Measurements from ENCODE around the gene IL23R. TPM values are rescaled to one million over a fixed set of nuclear protein-coding genes. Genes with fewer than 3 reads are reported as not detected.

Gene IL23R
- total RNA-seq, 1 experiment from 2014 or later: not detected

DNA sequence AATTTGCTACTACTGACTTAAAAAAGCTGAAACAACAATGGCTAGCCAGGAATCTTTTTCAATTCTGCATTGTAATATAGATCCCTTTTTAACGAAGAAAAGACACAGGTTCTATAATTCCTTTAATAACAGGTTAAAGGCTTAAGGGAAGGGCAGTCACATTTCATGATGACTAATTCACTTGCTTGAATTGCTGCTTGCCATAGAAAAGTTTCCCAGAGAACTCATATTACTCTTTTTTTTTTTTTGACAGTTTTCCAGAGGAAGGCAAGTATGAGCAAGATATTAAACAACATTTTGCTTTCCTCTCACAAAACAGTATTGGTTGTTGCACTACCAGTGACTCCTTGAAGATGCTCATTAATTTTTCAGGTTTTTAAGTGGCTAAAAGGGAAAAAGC is 60.9 kb downstream of the IL23R start:
- ATAC-seq (no peak), DNase-seq (ENCODE audit: low read depth, low spot score) (no peak)

DNA sequence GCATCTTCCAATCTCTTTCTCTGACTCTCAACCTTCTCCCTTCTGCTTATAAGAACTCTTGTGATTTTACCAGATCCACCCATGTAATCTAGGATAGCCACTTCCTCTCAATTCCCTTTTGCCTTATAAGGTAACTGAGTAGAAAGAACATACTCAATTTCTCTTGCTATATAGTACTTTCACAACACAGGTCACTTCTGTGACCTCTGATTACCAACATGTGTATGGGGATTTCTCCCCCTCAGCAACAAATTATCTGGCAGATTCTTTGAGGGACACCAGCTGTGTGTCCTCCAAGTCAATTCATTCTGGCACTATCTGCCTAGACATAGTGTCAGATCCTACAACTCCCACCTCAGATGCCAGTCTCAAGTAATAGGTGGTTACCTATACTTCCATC is 62.5 kb downstream of the IL23R start:
- DNase-seq (ENCODE audit: low read depth, low spot score): no peak
- CTCF ChIA-PET: no interaction called here
- BruUV-seq (replicated peaks): no TSS peak
- Histone ChIP-seq H3K27ac (ENCODE audit: low read length) (no peak overlapping the region), H3K4me1 (ENCODE audit: control insufficient read depth, insufficient read depth, low read length) (no peaks in the 10 kb centered on the region), H3K9me3 (ENCODE audit: control insufficient read depth, insufficient read depth, low read depth, low read length) (no peaks in the 10 kb centered on the region), H3K36me3 (ENCODE audit: control insufficient read depth, insufficient read depth, low read length) (no peaks in the 10 kb centered on the region), H3K4me3 (ENCODE audit: low read depth in 2 of 2, low read length in 2 of 2) (no peak overlapping the region), H3K27me3 (ENCODE audit: control insufficient read depth, insufficient read depth, low read length) (peaks cover 4% of the 10 kb centered on the region; the same call in 1 of the 2 replicates)
- ATAC-seq: no peak
- intact Hi-C loops (cut with micrococcal nuclease; ENCODE audit: unreplicated experiment) (no loop called here), in situ Hi-C loops (cut with HindIII; ENCODE audit: low pct_unique_long_range_greater_than_20kb, low sequenced_read_pairs) (no loop called here)
- TF ChIP-seq, protein P1, sequence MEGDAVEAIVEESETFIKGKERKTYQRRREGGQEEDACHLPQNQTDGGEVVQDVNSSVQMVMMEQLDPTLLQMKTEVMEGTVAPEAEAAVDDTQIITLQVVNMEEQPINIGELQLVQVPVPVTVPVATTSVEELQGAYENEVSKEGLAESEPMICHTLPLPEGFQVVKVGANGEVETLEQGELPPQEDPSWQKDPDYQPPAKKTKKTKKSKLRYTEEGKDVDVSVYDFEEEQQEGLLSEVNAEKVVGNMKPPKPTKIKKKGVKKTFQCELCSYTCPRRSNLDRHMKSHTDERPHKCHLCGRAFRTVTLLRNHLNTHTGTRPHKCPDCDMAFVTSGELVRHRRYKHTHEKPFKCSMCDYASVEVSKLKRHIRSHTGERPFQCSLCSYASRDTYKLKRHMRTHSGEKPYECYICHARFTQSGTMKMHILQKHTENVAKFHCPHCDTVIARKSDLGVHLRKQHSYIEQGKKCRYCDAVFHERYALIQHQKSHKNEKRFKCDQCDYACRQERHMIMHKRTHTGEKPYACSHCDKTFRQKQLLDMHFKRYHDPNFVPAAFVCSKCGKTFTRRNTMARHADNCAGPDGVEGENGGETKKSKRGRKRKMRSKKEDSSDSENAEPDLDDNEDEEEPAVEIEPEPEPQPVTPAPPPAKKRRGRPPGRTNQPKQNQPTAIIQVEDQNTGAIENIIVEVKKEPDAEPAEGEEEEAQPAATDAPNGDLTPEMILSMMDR (IDR thresholded peaks at IDR 0.05): no peak
- TF ChIP-seq, protein P2, sequence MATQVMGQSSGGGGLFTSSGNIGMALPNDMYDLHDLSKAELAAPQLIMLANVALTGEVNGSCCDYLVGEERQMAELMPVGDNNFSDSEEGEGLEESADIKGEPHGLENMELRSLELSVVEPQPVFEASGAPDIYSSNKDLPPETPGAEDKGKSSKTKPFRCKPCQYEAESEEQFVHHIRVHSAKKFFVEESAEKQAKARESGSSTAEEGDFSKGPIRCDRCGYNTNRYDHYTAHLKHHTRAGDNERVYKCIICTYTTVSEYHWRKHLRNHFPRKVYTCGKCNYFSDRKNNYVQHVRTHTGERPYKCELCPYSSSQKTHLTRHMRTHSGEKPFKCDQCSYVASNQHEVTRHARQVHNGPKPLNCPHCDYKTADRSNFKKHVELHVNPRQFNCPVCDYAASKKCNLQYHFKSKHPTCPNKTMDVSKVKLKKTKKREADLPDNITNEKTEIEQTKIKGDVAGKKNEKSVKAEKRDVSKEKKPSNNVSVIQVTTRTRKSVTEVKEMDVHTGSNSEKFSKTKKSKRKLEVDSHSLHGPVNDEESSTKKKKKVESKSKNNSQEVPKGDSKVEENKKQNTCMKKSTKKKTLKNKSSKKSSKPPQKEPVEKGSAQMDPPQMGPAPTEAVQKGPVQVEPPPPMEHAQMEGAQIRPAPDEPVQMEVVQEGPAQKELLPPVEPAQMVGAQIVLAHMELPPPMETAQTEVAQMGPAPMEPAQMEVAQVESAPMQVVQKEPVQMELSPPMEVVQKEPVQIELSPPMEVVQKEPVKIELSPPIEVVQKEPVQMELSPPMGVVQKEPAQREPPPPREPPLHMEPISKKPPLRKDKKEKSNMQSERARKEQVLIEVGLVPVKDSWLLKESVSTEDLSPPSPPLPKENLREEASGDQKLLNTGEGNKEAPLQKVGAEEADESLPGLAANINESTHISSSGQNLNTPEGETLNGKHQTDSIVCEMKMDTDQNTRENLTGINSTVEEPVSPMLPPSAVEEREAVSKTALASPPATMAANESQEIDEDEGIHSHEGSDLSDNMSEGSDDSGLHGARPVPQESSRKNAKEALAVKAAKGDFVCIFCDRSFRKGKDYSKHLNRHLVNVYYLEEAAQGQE (IDR thresholded peaks at IDR 0.05; ENCODE audit: insufficient read depth in 1 of 2, low read depth in 2 of 2, low read length in 1 of 2): no peak
- no peak for TF ChIP-seq POLR2AphosphoS5 (IDR thresholded peaks at IDR 0.05; ENCODE audit: low read depth, low read length)
- TF ChIP-seq TCF7L2 (IDR thresholded peaks at IDR 0.05; ENCODE audit: low read depth, low read length): no peak
- POLR2A ChIA-PET: no interaction called here

More for the DNA sequence above, 60.9 kb downstream of the IL23R start:
- POLR2A ChIA-PET: no interaction called here
- Histone ChIP-seq H3K4me3 (ENCODE audit: low read depth in 2 of 2, low read length in 2 of 2) (no peak overlapping the region), H3K9me3 (ENCODE audit: control insufficient read depth, insufficient read depth, low read depth, low read length) (no peaks in the 10 kb centered on the region), H3K27ac (ENCODE audit: low read length) (no peak overlapping the region), H3K4me1 (ENCODE audit: control insufficient read depth, insufficient read depth, low read length) (no peaks in the 10 kb centered on the region), H3K27me3 (ENCODE audit: control insufficient read depth, insufficient read depth, low read length) (peaks cover 4% of the 10 kb centered on the region; the same call in 1 of the 2 replicates), H3K36me3 (ENCODE audit: control insufficient read depth, insufficient read depth, low read length) (no peaks in the 10 kb centered on the region)
- intact Hi-C loops (cut with micrococcal nuclease; ENCODE audit: unreplicated experiment): no loop called here
- in situ Hi-C loops (cut with HindIII; ENCODE audit: low pct_unique_long_range_greater_than_20kb, low sequenced_read_pairs): no loop called here
- no TSS peak for BruUV-seq (replicated peaks)
- CTCF ChIA-PET: no interaction called here
- TF ChIP-seq, protein P1 (IDR thresholded peaks at IDR 0.05): no peak
- TF ChIP-seq, protein P2 (IDR thresholded peaks at IDR 0.05; ENCODE audit: insufficient read depth in 1 of 2, low read depth in 2 of 2, low read length in 1 of 2): no peak
- TF ChIP-seq TCF7L2 (IDR thresholded peaks at IDR 0.05; ENCODE audit: low read depth, low read length): no peak
